ENCODE results near the gene HSPBP1. TPM values are rescaled to one million over a fixed set of nuclear protein-coding genes. Genes with fewer than 3 reads are reported as not detected.

Gene HSPBP1
- total and polyA plus RNA-seq, 9 of the 15 experiments (the other 6 are each of a cell fraction or from before 2014, with no cell fraction given) = 0.83 to 81.3 (median 21.8) TPM

DNA sequence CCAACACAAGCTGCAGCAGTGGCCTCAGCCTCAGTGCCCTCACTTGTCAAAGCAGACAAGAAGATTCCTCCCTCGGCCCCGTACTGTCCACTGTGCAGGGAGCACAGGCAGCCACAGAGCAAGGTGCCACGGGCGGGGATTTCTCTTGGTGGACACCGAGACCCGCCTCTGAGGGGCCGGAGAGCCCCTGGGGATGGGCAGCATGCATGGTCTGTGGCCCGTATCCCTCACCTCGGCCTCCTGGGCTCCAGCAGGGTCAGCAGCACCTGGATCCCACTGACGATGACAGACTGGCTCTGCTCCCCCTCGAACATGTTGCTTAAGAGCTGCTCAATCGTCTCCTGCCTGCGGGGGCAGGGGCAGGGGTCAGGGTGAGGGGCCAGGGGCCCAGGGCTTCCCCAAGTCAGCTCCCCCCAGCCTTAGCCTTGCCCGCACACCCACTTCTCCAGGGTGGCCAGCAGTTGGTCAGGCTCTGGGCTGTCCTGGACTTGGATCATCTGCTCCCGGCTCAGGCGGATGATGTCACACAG lies 37.9 kb downstream of the HSPBP1 start (continued):
- TF ChIP-seq, protein P1, sequence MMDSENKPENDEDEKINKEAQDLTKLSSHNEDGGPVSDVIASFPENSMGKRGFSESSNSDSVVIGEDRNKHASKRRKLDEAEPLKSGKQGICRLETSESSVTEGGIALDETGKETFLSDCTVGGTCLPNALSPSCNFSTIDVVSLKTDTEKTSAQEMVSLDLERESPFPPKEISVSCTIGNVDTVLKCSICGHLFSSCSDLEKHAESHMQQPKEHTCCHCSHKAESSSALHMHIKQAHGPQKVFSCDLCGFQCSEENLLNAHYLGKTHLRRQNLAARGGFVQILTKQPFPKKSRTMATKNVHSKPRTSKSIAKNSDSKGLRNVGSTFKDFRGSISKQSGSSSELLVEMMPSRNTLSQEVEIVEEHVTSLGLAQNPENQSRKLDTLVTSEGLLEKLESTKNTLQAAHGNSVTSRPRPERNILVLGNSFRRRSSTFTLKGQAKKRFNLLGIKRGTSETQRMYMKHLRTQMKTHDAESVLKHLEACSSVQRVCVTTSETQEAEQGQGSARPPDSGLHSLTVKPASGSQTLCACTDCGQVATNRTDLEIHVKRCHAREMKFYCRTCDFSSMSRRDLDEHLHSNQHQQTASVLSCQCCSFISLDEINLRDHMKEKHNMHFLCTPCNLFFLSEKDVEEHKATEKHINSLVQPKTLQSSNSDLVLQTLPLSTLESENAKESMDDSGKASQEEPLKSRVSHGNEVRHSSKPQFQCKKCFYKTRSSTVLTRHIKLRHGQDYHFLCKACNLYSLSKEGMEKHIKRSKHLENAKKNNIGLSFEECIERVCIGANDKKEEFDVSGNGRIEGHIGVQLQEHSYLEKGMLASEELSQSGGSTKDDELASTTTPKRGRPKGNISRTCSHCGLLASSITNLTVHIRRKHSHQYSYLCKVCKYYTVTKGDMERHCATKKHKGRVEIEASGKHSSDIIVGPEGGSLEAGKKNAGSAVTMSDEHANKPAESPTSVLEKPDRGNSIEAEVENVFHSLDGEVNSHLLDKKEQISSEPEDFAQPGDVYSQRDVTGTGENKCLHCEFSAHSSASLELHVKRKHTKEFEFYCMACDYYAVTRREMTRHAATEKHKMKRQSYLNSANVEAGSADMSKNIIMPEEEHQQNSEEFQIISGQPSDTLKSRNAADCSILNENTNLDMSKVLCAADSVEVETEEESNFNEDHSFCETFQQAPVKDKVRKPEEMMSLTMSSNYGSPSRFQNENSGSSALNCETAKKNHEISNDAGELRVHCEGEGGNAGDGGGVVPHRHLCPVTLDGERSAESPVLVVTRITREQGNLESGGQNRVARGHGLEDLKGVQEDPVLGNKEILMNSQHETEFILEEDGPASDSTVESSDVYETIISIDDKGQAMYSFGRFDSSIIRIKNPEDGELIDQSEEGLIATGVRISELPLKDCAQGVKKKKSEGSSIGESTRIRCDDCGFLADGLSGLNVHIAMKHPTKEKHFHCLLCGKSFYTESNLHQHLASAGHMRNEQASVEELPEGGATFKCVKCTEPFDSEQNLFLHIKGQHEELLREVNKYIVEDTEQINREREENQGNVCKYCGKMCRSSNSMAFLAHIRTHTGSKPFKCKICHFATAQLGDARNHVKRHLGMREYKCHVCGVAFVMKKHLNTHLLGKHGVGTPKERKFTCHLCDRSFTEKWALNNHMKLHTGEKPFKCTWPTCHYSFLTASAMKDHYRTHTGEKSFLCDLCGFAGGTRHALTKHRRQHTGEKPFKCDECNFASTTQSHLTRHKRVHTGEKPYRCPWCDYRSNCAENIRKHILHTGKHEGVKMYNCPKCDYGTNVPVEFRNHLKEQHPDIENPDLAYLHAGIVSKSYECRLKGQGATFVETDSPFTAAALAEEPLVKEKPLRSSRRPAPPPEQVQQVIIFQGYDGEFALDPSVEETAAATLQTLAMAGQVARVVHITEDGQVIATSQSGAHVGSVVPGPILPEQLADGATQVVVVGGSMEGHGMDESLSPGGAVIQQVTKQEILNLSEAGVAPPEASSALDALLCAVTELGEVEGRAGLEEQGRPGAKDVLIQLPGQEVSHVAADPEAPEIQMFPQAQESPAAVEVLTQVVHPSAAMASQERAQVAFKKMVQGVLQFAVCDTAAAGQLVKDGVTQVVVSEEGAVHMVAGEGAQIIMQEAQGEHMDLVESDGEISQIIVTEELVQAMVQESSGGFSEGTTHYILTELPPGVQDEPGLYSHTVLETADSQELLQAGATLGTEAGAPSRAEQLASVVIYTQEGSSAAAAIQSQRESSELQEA (IDR thresholded peaks at IDR 0.05; ENCODE audit: low read depth) = no peak
- TF ChIP-seq MCM5 (IDR thresholded peaks at IDR 0.05; ENCODE audit: low read depth) (no peak), SP1 (CRISPR knock-in tag; IDR thresholded peaks at IDR 0.05) (no peak), XRCC3 (IDR thresholded peaks at IDR 0.05) (no peak), BMI1 (IDR thresholded peaks at IDR 0.05; ENCODE audit: low read length) (no peak), HNRNPLL (IDR thresholded peaks at IDR 0.05; ENCODE audit: low read depth, low read length, poor library complexity, severe bottlenecking) (no peak)
- TF ChIP-seq, protein P2, sequence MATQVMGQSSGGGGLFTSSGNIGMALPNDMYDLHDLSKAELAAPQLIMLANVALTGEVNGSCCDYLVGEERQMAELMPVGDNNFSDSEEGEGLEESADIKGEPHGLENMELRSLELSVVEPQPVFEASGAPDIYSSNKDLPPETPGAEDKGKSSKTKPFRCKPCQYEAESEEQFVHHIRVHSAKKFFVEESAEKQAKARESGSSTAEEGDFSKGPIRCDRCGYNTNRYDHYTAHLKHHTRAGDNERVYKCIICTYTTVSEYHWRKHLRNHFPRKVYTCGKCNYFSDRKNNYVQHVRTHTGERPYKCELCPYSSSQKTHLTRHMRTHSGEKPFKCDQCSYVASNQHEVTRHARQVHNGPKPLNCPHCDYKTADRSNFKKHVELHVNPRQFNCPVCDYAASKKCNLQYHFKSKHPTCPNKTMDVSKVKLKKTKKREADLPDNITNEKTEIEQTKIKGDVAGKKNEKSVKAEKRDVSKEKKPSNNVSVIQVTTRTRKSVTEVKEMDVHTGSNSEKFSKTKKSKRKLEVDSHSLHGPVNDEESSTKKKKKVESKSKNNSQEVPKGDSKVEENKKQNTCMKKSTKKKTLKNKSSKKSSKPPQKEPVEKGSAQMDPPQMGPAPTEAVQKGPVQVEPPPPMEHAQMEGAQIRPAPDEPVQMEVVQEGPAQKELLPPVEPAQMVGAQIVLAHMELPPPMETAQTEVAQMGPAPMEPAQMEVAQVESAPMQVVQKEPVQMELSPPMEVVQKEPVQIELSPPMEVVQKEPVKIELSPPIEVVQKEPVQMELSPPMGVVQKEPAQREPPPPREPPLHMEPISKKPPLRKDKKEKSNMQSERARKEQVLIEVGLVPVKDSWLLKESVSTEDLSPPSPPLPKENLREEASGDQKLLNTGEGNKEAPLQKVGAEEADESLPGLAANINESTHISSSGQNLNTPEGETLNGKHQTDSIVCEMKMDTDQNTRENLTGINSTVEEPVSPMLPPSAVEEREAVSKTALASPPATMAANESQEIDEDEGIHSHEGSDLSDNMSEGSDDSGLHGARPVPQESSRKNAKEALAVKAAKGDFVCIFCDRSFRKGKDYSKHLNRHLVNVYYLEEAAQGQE (IDR thresholded peaks at IDR 0.05; ENCODE audit: borderline replicate concordance) = no peak
- TF ChIP-seq, protein P2 (CRISPR knock-in tag; IDR thresholded peaks at IDR 0.05; ENCODE audit: low read depth) = no peak
- TF ChIP-seq, protein P3, sequence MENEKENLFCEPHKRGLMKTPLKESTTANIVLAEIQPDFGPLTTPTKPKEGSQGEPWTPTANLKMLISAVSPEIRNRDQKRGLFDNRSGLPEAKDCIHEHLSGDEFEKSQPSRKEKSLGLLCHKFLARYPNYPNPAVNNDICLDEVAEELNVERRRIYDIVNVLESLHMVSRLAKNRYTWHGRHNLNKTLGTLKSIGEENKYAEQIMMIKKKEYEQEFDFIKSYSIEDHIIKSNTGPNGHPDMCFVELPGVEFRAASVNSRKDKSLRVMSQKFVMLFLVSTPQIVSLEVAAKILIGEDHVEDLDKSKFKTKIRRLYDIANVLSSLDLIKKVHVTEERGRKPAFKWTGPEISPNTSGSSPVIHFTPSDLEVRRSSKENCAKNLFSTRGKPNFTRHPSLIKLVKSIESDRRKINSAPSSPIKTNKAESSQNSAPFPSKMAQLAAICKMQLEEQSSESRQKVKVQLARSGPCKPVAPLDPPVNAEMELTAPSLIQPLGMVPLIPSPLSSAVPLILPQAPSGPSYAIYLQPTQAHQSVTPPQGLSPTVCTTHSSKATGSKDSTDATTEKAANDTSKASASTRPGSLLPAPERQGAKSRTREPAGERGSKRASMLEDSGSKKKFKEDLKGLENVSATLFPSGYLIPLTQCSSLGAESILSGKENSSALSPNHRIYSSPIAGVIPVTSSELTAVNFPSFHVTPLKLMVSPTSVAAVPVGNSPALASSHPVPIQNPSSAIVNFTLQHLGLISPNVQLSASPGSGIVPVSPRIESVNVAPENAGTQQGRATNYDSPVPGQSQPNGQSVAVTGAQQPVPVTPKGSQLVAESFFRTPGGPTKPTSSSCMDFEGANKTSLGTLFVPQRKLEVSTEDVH (IDR thresholded peaks at IDR 0.05; ENCODE audit: low read depth, partially characterized antibody) = no peak
